IMR-90 (cell line): ENCODE results near the gene PHF20. TPM values are rescaled to one million over a fixed set of nuclear protein-coding genes. Genes with fewer than 3 reads are reported as not detected.

Experiments
- ATAC-seq: fragments of 200-7000 bp; cut with Tn5 transposase; 2 replicates; pipeline ENCODE4 v1.9.1; 2020; ENCODE audit warnings: low read depth, mild to moderate bottlenecking, moderate library complexity
- BruUV-seq: library from RNA; stranded (reverse); fragments of 400-500 nt; replicated peaks from 2 replicates; lab custom pipeline; 2021; lab: Mats Ljungman, UMichigan
- CTCF ChIA-PET: fragments of 300-600 bp; formaldehyde crosslinking; extraction: SDS; loops from one replicate; lab custom pipeline; 2021; ENCODE audit warnings: antibody characterized with exemption; lab: Yijun Ruan, JAX
- POLR2A ChIA-PET: fragments of 300-600 bp; sonication (Branson Sonifier 250); formaldehyde crosslinking; loops from one replicate; lab custom pipeline; 2022; ENCODE audit warnings: antibody characterized with exemption; ENCODE audit not compliant: unreplicated experiment; lab: Charles Lee
- DNase-seq: peaks from one replicate; pipeline ENCODE4 v3.0.0; 2013
- H2AFZ ChIP-seq: replicated peaks from 2 replicates; pipeline ENCODE3; 2013; ENCODE audit warnings: low read length, mild to moderate bottlenecking; ENCODE audit not compliant: poor library complexity
- H2AK5ac ChIP-seq: 2 replicates; pipeline ENCODE4 v1.6.1; 2013; ENCODE audit warnings: low read depth, low read length, inconsistent platforms
- H2AK9ac ChIP-seq: replicated peaks from 2 replicates; pipeline ENCODE3; 2013; ENCODE audit warnings: mild to moderate bottlenecking, low read depth, low read length, moderate library complexity; ENCODE audit not compliant: poor library complexity
- H2BK120ac ChIP-seq: 2 replicates; pipeline ENCODE4 v1.6.1; 2013; ENCODE audit warnings: low read depth, low read length, inconsistent platforms
- H2BK15ac ChIP-seq: 3 replicates; pipeline ENCODE4 v1.6.1; 2013; ENCODE audit warnings: low read depth, low read length, inconsistent platforms
- H2BK20ac ChIP-seq: 2 replicates; pipeline ENCODE4 v1.6.1; 2013; ENCODE audit warnings: low read depth, mild to moderate bottlenecking, inconsistent platforms, low read length, moderate library complexity
- H2BK5ac ChIP-seq: 2 replicates; pipeline ENCODE4 v1.6.1; 2013; ENCODE audit warnings: mild to moderate bottlenecking, low read depth, low read length, inconsistent platforms; ENCODE audit not compliant: poor library complexity, severe bottlenecking
- H3K14ac ChIP-seq: replicated peaks from 2 replicates; pipeline ENCODE4 v1.6.1; 2013; ENCODE audit warnings: low read depth, low read length, inconsistent platforms
- H3K18ac ChIP-seq: 2 replicates; pipeline ENCODE4 v1.6.1; 2013; ENCODE audit warnings: low read depth, low read length, control low read depth
- H3K23ac ChIP-seq: 2 replicates; pipeline ENCODE4 v1.6.1; 2013; ENCODE audit warnings: low read depth, low read length, inconsistent platforms
- H3K27ac ChIP-seq: 2 replicates; pipeline ENCODE4 v1.5.1; 2013; ENCODE audit warnings: mild to moderate bottlenecking, control low read depth, low read length; ENCODE audit not compliant: insufficient read depth
- H3K27me3 ChIP-seq: 2 replicates; pipeline ENCODE4 v1.6.1; 2013; ENCODE audit warnings: low read length; ENCODE audit not compliant: control insufficient read depth, insufficient read depth
- H3K36me3 ChIP-seq: 2 replicates; pipeline ENCODE4 v1.6.1; 2013; ENCODE audit warnings: low read length, mixed read lengths; ENCODE audit not compliant: control insufficient read depth, insufficient read depth
- H3K4ac ChIP-seq: 2 replicates; pipeline ENCODE4 v1.6.1; 2013; ENCODE audit warnings: low read depth, low read length, inconsistent platforms
- H3K4me1 ChIP-seq: 2 replicates; pipeline ENCODE4 v1.6.1; 2013; ENCODE audit warnings: low read length, mixed read lengths; ENCODE audit not compliant: control insufficient read depth, insufficient read depth
- H3K4me2 ChIP-seq: 2 replicates; pipeline ENCODE4 v1.6.1; 2013; ENCODE audit warnings: low read depth, mild to moderate bottlenecking, control low read depth, low read length, moderate library complexity
- H3K4me3 ChIP-seq: 2 replicates; pipeline ENCODE4 v1.5.1; 2013; ENCODE audit warnings: low read depth, mild to moderate bottlenecking, control low read depth, low read length, moderate library complexity; ENCODE audit not compliant: insufficient read depth
- H3K56ac ChIP-seq: 2 replicates; pipeline ENCODE4 v1.6.1; 2013; ENCODE audit warnings: low read length, inconsistent platforms; ENCODE audit not compliant: insufficient read depth; ENCODE audit errors: extremely low read depth
- H3K79me1 ChIP-seq, 2 experiments: 2 replicates each; pipeline ENCODE4 v1.6.1; 2013; ENCODE audit warnings: low read length in 2 of 2, inconsistent platforms in 1 of 2, low read depth in 1 of 2
- H3K9ac ChIP-seq: 2 replicates; pipeline ENCODE4 v1.6.1; 2013; ENCODE audit warnings: low read depth, low read length, control low read depth
- H3K9me1 ChIP-seq: 2 replicates; pipeline ENCODE4 v1.6.1; 2013; ENCODE audit warnings: low read length, inconsistent platforms; ENCODE audit not compliant: insufficient read depth
- H3K9me3 ChIP-seq: 2 replicates; pipeline ENCODE4 v1.6.1; 2013; ENCODE audit warnings: low read length; ENCODE audit not compliant: control insufficient read depth, insufficient read depth
- H4K20me1 ChIP-seq: 2 replicates; pipeline ENCODE4 v1.6.1; 2013; ENCODE audit warnings: low read length, inconsistent platforms; ENCODE audit not compliant: insufficient read depth
- H4K5ac ChIP-seq: 2 replicates; pipeline ENCODE4 v1.6.1; 2013; ENCODE audit warnings: mild to moderate bottlenecking, low read depth, low read length, control low read depth
- H4K8ac ChIP-seq, 2 experiments: 2 replicates each; pipeline ENCODE4 v1.6.1; 2013; ENCODE audit warnings: low read depth in 2 of 2, low read length in 2 of 2, control low read depth in 1 of 2, inconsistent platforms in 1 of 2
- H4K91ac ChIP-seq: 2 replicates; pipeline ENCODE4 v1.6.1; 2013; ENCODE audit warnings: low read depth, low read length, inconsistent platforms; ENCODE audit not compliant: insufficient read depth
- BHLHE40 ChIP-seq: fragments of 150-350 bp; IDR thresholded peaks from 2 replicates; pipeline ENCODE4 v1.6.1; 2016; ENCODE audit warnings: mild to moderate bottlenecking, low read depth, low read length
- FOS ChIP-seq: fragments of 150-350 bp; IDR thresholded peaks from 2 replicates; pipeline ENCODE4 v1.6.1; 2016; ENCODE audit warnings: low read depth, low read length
- MXI1 ChIP-seq: IDR thresholded peaks from 2 replicates; pipeline ENCODE4 v1.6.1; 2012; ENCODE audit warnings: low read depth, mild to moderate bottlenecking, low read length, moderate library complexity, borderline replicate concordance
- SMC3 ChIP-seq: fragments of 150-350 bp; IDR thresholded peaks from 2 replicates; pipeline ENCODE4 v1.6.1; 2016; ENCODE audit warnings: low read depth, mild to moderate bottlenecking, antibody characterized with exemption, low read length, moderate library complexity
- WGBS, 2 experiments: methylation state at CpG; one replicate each; pipeline versions ENCODE4 v1.1.5 to v1.1.7; 2013; ENCODE audit warnings: missing lambda C conversion rate in 2 of 2; ENCODE audit not compliant: insufficient read length in 1 of 2; ENCODE audit errors: extremely low coverage in 2 of 2; 5-methylcytosine and 5-hydroxymethylcytosine counted together
- dilution Hi-C: fragments of 300-500 bp; cut with HindIII; formaldehyde crosslinking; loops from one replicate; pipeline ENCODE4 v1.14.3; 2018; ENCODE audit warnings: low sequenced_read_pairs; ENCODE audit not compliant: unreplicated experiment
- in situ Hi-C: fragments of 300-500 bp; cut with MboI; formaldehyde crosslinking; loops from 3 replicates; pipeline ENCODE4 v1.14.3; 2019; ENCODE audit warnings: low sequenced_read_pairs, inconsistent platforms, mixed read lengths
- intact Hi-C: fragments of 100-400 bp; cut with micrococcal nuclease; formaldehyde crosslinking; loops from 2 replicates; pipeline ENCODE4 v1.10.0; 2022
- polyA plus RNA-seq, 3 experiments: library from polyadenylated mRNA; depleted of rRNA; stranded (reverse); fragments of >200 nt; gene quantifications; 2 replicates each; pipeline ENCODE4 v1.2.3, GENCODE V29; 2012; ENCODE audit warnings: low replicate concordance in 1 of 3
- total RNA-seq: library from RNA; depleted of rRNA; stranded (reverse); fragments of >200 nt; gene quantifications from 2 replicates; pipeline ENCODE4 v1.2.3, GENCODE V29; 2012

The PHF20 gene
- total and polyA plus RNA-seq, 2 of the 4 experiments (the other 2 are of a cell fraction): 22.0 to 22.5 TPM

GRCh38 chr20:35918021-35918420 lies 146.2 kb downstream of the PHF20 start:
- no peak overlapping the region for H2BK20ac ChIP-seq
- in situ Hi-C loops: loop anchor here (25.0 kb wide), 1 partner anchor 406 kb away; no protein-coding TSS in a partner anchor
- CTCF ChIA-PET: no interaction called here

More at GRCh38 chr20:35918021-35918420, 146.2 kb downstream of the PHF20 start:
- Histone ChIP-seq H3K36me3 (peaks cover 34% of the 10 kb centered on the region), H2BK120ac (no peak overlapping the region), H2AFZ (no peak overlapping the region), H3K14ac (no peak overlapping the region), H3K9ac (no peak overlapping the region), H3K4me1 (no peaks in the 10 kb centered on the region), H3K4ac (no peak overlapping the region), H2BK15ac (no peak overlapping the region), H3K18ac (no peak overlapping the region), H3K4me3 (no peak overlapping the region), H4K8ac (no peak overlapping the region), H3K56ac (no peak overlapping the region), H3K4me2 (no peak overlapping the region), H3K9me3 (no peaks in the 10 kb centered on the region), H3K9me1 (peaks cover 4% of the 10 kb centered on the region; the same call in 1 of the 2 replicates), H2BK5ac (no peak overlapping the region), H3K23ac (no peak overlapping the region), H4K91ac (no peak overlapping the region), H3K27me3 (no peaks in the 10 kb centered on the region), H2AK5ac (no peak overlapping the region), H4K5ac (no peak overlapping the region), H3K79me1 (peaks cover 13 to 14% of the 10 kb centered on the region in 2 experiments; a peak in 3 of 4 replicates), H3K27ac (no peak overlapping the region), H4K20me1 (0 out of 2 replicates have a peak, but pooled peaks cover 2% of the 10 kb centered on the region), H2AK9ac (no peak overlapping the region)
- DNase-seq (no peak), ATAC-seq (no peak)
- 100% methylated on average over 1 of the region's 1 CpG; no CpG with 5 or more reads in 1 of the 2 experiments for WGBS, 2 experiments
- intact Hi-C loops: no loop called here
- TF ChIP-seq SMC3 (no peak), FOS (no peak), MXI1 (no peak), BHLHE40 (no peak)
- POLR2A ChIA-PET: no interaction called here
- BruUV-seq: no TSS peak
- dilution Hi-C loops: no loop called here
